ENCODE results near the gene JAG2.

DNA sequence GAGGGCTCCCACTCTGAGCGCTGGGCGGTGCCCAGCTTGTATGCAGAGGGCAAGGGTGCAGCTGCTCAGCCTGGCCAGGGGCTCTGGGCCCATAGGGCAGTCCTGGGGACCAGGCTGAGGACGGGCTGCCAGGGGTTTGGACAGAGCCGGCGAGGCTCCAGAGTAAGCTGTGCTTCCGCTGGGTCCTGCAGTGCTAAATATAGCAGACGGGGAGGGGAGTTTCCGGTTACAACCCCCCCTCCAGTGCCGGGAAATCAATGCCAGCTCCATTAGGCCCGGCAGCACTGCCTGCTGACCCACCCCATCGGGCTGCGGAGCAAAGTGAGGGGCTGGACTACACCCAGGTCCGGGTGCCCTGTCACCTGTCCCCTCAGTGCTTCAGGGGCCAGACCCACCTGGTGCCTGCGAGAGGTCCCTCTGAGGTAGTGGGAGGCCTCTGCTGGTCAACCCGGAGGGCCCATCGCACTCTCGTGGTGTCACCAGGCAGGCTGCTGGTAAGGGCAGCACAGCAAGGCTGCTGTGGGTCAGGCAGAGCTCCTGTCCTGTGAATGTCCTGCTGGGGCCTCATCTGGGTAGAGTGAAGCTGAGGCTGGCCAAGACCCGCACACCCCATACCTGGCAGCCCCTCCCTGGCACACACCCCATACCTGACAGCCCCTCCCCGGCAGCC, 2.6 kb upstream of the JAG2 start:
- TF ChIP-seq CTCF (IDR thresholded peaks at IDR 0.05): no peak
- no peak for TF ChIP-seq POLR2A (IDR thresholded peaks at IDR 0.05)

Data from testis (tissue), 2 donors.